CD14-positive monocyte (primary cell): Measurements from ENCODE around the gene ESPNL. TPM values are rescaled to one million over a fixed set of nuclear protein-coding genes. Genes with fewer than 3 reads are reported as not detected.
A peak's percentile ranks its signal among the peaks of the same experiment; 100 is the strongest.

Source experiments
- DNase-seq, 3 donors: peaks; one replicate each; pipeline ENCODE4 v3.0.0-alpha.2; 2011 to 2022
- H2AFZ ChIP-seq: 2 replicates; pipeline ENCODE4 v1.6.0; 2012; ENCODE audit warnings: mild to moderate bottlenecking, low read depth, low read length, inconsistent platforms; ENCODE audit not compliant: insufficient read depth, poor library complexity, severe bottlenecking
- H3K27ac ChIP-seq, 2 donors: 1 replicate in 1 of 2; 2 replicates in 1 of 2; pipeline ENCODE4 v1.5.1; 2012 to 2013; ENCODE audit warnings: low read length in 2 of 2, control low read depth in 1 of 2, inconsistent platforms in 1 of 2, low read depth in 1 of 2, mild to moderate bottlenecking in 1 of 2
- H3K27me3 ChIP-seq, 2 donors: one replicate each; pipeline versions ENCODE4 v1.6.0 to v1.6.1; 2011 to 2013; ENCODE audit warnings: low read length in 2 of 2; ENCODE audit not compliant: control insufficient read depth in 2 of 2, insufficient read depth in 2 of 2
- H3K36me3 ChIP-seq, 2 donors: replicated peaks in 1 of 2; 1 replicate in 1 of 2; 2 replicates in 1 of 2; pipeline versions ENCODE4 v1.5.1 to v1.6.1; 2012 to 2013; ENCODE audit warnings: low read length in 2 of 2, control low read depth in 1 of 2, inconsistent platforms in 1 of 2, mild to moderate bottlenecking in 1 of 2; ENCODE audit not compliant: insufficient read depth in 2 of 2, control insufficient read depth in 1 of 2
- H3K4me1 ChIP-seq, 2 donors: 1 replicate in 1 of 2; 2 replicates in 1 of 2; pipeline versions ENCODE4 v1.5.1 to v1.6.1; 2012 to 2013; ENCODE audit warnings: low read length in 2 of 2, control low read depth in 1 of 2, inconsistent platforms in 1 of 2, mild to moderate bottlenecking in 1 of 2, moderate library complexity in 1 of 2; ENCODE audit not compliant: insufficient read depth in 2 of 2, control insufficient read depth in 1 of 2
- H3K4me2 ChIP-seq: replicated peaks from 2 replicates; pipeline ENCODE3; 2012; ENCODE audit warnings: low read length, moderate library complexity, mild to moderate bottlenecking; ENCODE audit not compliant: poor library complexity, severe bottlenecking; ENCODE audit errors: extremely low read depth
- H3K4me3 ChIP-seq, 3 experiments: fragments of 200-600 bp in 1 of 3; sonication (generic) in 1 of 3; replicated peaks in 1 of 3; 1 replicate in 2 of 3; 2 replicates in 1 of 3; pipeline ENCODE4 v1.5.1; 2011 to 2013; ENCODE audit warnings: low read length in 3 of 3, mild to moderate bottlenecking in 3 of 3, control low read depth in 2 of 3, low read depth in 2 of 3, inconsistent platforms in 1 of 3, moderate library complexity in 1 of 3
- H3K79me2 ChIP-seq: 2 replicates; pipeline ENCODE4 v1.6.0; 2012; ENCODE audit warnings: mild to moderate bottlenecking, control low read depth, inconsistent platforms, low read length, moderate library complexity; ENCODE audit not compliant: insufficient read depth
- H3K9ac ChIP-seq: 2 replicates; pipeline ENCODE4 v1.6.0; 2017; ENCODE audit warnings: low read length, mild to moderate bottlenecking; ENCODE audit not compliant: insufficient read depth, poor library complexity, severe bottlenecking
- H3K9me3 ChIP-seq, 2 donors: replicated peaks in 1 of 2; 1 replicate in 1 of 2; 2 replicates in 1 of 2; pipeline versions ENCODE4 v1.5.1 to v1.6.1; 2012 to 2013; ENCODE audit warnings: low read length in 2 of 2, control low read depth in 1 of 2; ENCODE audit not compliant: control insufficient read depth in 1 of 2, insufficient read depth in 1 of 2
- H4K20me1 ChIP-seq: 2 replicates; pipeline ENCODE4 v1.6.0; 2012; ENCODE audit warnings: mild to moderate bottlenecking, low read length, control low read depth, moderate library complexity; ENCODE audit not compliant: insufficient read depth
- H3K27ac Mint-ChIP-seq, 7 donors: one replicate each; pipeline ENCODE4 v1.8.0; 2020; ENCODE audit warnings: mild to moderate bottlenecking in 7 of 7, mixed read lengths in 7 of 7, moderate library complexity in 6 of 7, inconsistent platforms in 2 of 7
- H3K27me3 Mint-ChIP-seq, 3 donors: one replicate each; pipeline ENCODE4 v1.8.0; 2021 to 2022; ENCODE audit warnings: low read depth in 3 of 3, mild to moderate bottlenecking in 3 of 3, mixed read lengths in 3 of 3, moderate library complexity in 3 of 3, inconsistent platforms in 1 of 3
- H3K36me3 Mint-ChIP-seq, 2 donors: one replicate each; pipeline ENCODE4 v1.8.0; 2020; ENCODE audit warnings: mixed read lengths in 2 of 2, inconsistent platforms in 1 of 2, mild to moderate bottlenecking in 1 of 2
- H3K4me1 Mint-ChIP-seq: one replicate; pipeline ENCODE4 v1.8.0; 2020; ENCODE audit warnings: mild to moderate bottlenecking, mixed read lengths
- H3K4me3 Mint-ChIP-seq, 2 donors: one replicate each; pipeline ENCODE4 v1.8.0; 2020; ENCODE audit warnings: mild to moderate bottlenecking in 2 of 2, mixed read lengths in 2 of 2, moderate library complexity in 1 of 2
- H3K9me3 Mint-ChIP-seq, 7 donors: one replicate each; pipeline ENCODE4 v1.8.0; 2020 to 2022; ENCODE audit warnings: mixed read lengths in 7 of 7, mild to moderate bottlenecking in 6 of 7, moderate library complexity in 6 of 7, inconsistent platforms in 2 of 7
- CTCF ChIP-seq: fragments of 200-600 bp; IDR thresholded peaks from one replicate; pipeline ENCODE4 v1.8.0; 2022; ENCODE audit warnings: antibody characterized with exemption, mild to moderate bottlenecking
- WGBS: methylation state at CpG from one replicate; pipeline ENCODE4 v1.1.5; 2013; ENCODE audit warnings: missing lambda C conversion rate; ENCODE audit not compliant: insufficient coverage; 5-methylcytosine and 5-hydroxymethylcytosine counted together
- intact Hi-C, 2 donors: fragments of 100-400 bp; cut with micrococcal nuclease; formaldehyde crosslinking; loops; one replicate each; pipeline versions ENCODE4 v1.15.0 to v1.15.1; 2023
- polyA plus RNA-seq, 3 donors: library from polyadenylated mRNA; depleted of rRNA in 1 of 3; unstranded in 2 of 3; stranded (reverse) in 1 of 3; fragments of 300-500 nt in 2 of 3; fragments of >200 nt in 1 of 3; fragmentation: Illumina TruSeq in 2 of 3; gene quantifications; 1 replicate in 2 of 3; 2 replicates in 1 of 3; pipeline ENCODE4 v1.2.3, GENCODE V29; 2012 to 2021

ESPNL gene
- polyA plus RNA-seq, 3 donors = not detected

GRCh38 chr2:238104226-238104690 lies 4.1 kb downstream of the ESPNL start:
- no peaks in the 10 kb centered on the region for H3K9me3 ChIP-seq
- H3K27me3 Mint-ChIP-seq = peaks cover 2 to 7% (median 3%) of the 10 kb centered on the region in 3 donors
- intact Hi-C loops = no loop called here
- no peak overlapping the region for H3K4me2 ChIP-seq
- no peaks in the 10 kb centered on the region for H3K36me3 Mint-ChIP-seq
- peaks cover 0 to under 1% (median 0%) of the 10 kb centered on the region in 7 donors for H3K9me3 Mint-ChIP-seq
- no peaks in the 10 kb centered on the region for H4K20me1 ChIP-seq
- peaks cover 24 to 33% of the 10 kb centered on the region in 2 donors for H3K4me1 ChIP-seq
- peaks cover 28% of the 10 kb centered on the region for H3K4me1 Mint-ChIP-seq
- TF ChIP-seq CTCF = no peak
- H2AFZ ChIP-seq = no peak overlapping the region
- no peak overlapping the region for H3K27ac ChIP-seq
- H3K36me3 ChIP-seq = no peaks in the 10 kb centered on the region
- no peak for DNase-seq
- H3K79me2 ChIP-seq = no peaks in the 10 kb centered on the region
- peak overlapping the region in 1 of 7 donors; percentile 38 for H3K27ac Mint-ChIP-seq
- no peak overlapping the region for H3K9ac ChIP-seq
- WGBS = 98% methylated on average over 14 of the region's 14 CpGs
- H3K27me3 ChIP-seq = no peaks in the 10 kb centered on the region
- no peak overlapping the region for H3K4me3 Mint-ChIP-seq
- no peak overlapping the region for H3K4me3 ChIP-seq

- Histone ChIP-seq H3K79me2 (no peaks in the 10 kb centered on the region), H3K36me3 (no peaks in the 10 kb centered on the region), H3K27me3 (no peaks in the 10 kb centered on the region), H3K4me3 (no peak overlapping the region), H3K27ac (no peak overlapping the region), H3K4me1 (peaks cover 19 to 27% of the 10 kb centered on the region in 2 donors), H2AFZ (no peak overlapping the region), H3K4me2 (no peak overlapping the region), H3K9me3 (no peaks in the 10 kb centered on the region), H3K9ac (no peak overlapping the region), H4K20me1 (no peaks in the 10 kb centered on the region)
- DNase-seq = no peak
- Mint-ChIP-seq H3K27me3 (peaks cover 2 to 7% (median 3%) of the 10 kb centered on the region in 3 donors), H3K27ac (no peak overlapping the region), H3K4me3 (no peak overlapping the region), H3K36me3 (no peaks in the 10 kb centered on the region), H3K4me1 (peaks cover 23% of the 10 kb centered on the region), H3K9me3 (peaks cover 0 to 4% (median 0%) of the 10 kb centered on the region in 7 donors)
- 95% methylated on average over 17 of the region's 21 CpGs for WGBS
- TF ChIP-seq CTCF = no peak
- intact Hi-C loops = no loop called here
Observed at GRCh38 chr2:238104691-238105371, 4.7 kb downstream of the ESPNL start.
